Mesendoderm (in vitro differentiated cells): ENCODE results near the gene ALOXE3.

ENCODE experiments used
- DNase-seq: peaks from one replicate; pipeline ENCODE4 v3.0.0; 2013
- H2AK5ac ChIP-seq: 2 replicates; pipeline ENCODE4 v1.6.1; 2013; ENCODE audit warnings: low read length, inconsistent platforms
- H2BK120ac ChIP-seq: 2 replicates; pipeline ENCODE4 v1.6.1; 2013; ENCODE audit warnings: low read depth, mild to moderate bottlenecking, low read length, moderate library complexity, mixed read lengths
- H2BK15ac ChIP-seq: replicated peaks from 2 replicates; pipeline ENCODE4 v1.6.1; 2013; ENCODE audit warnings: low read depth, mild to moderate bottlenecking, moderate library complexity
- H2BK5ac ChIP-seq: 2 replicates; pipeline ENCODE4 v1.6.1; 2013; ENCODE audit warnings: low read length, inconsistent platforms
- H3K18ac ChIP-seq: 2 replicates; pipeline ENCODE4 v1.6.1; 2013; ENCODE audit warnings: mild to moderate bottlenecking, low read length, mixed read lengths
- H3K23ac ChIP-seq: one replicate; pipeline ENCODE4 v1.6.1; 2013; ENCODE audit warnings: low read length
- H3K27ac ChIP-seq: 2 replicates; pipeline ENCODE4 v1.5.1; 2013; ENCODE audit warnings: low read depth, mild to moderate bottlenecking, inconsistent platforms, low read length, moderate library complexity
- H3K27me3 ChIP-seq: 2 replicates; pipeline ENCODE4 v1.6.1; 2013; ENCODE audit warnings: low read length, control low read depth, mild to moderate bottlenecking, inconsistent platforms; ENCODE audit not compliant: insufficient read depth, poor library complexity
- H3K36me3 ChIP-seq: 2 replicates; pipeline ENCODE4 v1.6.1; 2013; ENCODE audit warnings: low read length, inconsistent platforms; ENCODE audit not compliant: control insufficient read depth, insufficient read depth
- H3K4ac ChIP-seq: one replicate; pipeline ENCODE4 v1.6.1; 2013; ENCODE audit warnings: low read depth, mild to moderate bottlenecking, low read length, moderate library complexity
- H3K4me1 ChIP-seq: 2 replicates; pipeline ENCODE4 v1.6.1; 2013; ENCODE audit warnings: low read depth, low read length, inconsistent platforms; ENCODE audit not compliant: control insufficient read depth
- H3K4me2 ChIP-seq: 2 replicates; pipeline ENCODE4 v1.6.1; 2013; ENCODE audit warnings: low read length
- H3K4me3 ChIP-seq: 2 replicates; pipeline ENCODE4 v1.5.1; 2013; ENCODE audit warnings: mild to moderate bottlenecking, low read length
- H3K56ac ChIP-seq: one replicate; pipeline ENCODE4 v1.6.1; 2013; ENCODE audit warnings: low read length
- H3K79me1 ChIP-seq: 2 replicates; pipeline ENCODE4 v1.6.1; 2013; ENCODE audit warnings: low read length, inconsistent platforms
- H3K79me2 ChIP-seq: 2 replicates; pipeline ENCODE4 v1.6.1; 2013; ENCODE audit warnings: mild to moderate bottlenecking, low read length; ENCODE audit not compliant: control insufficient read depth, insufficient read depth
- H3K9ac ChIP-seq: 2 replicates; pipeline ENCODE4 v1.6.1; 2013; ENCODE audit warnings: low read length, inconsistent platforms
- H4K5ac ChIP-seq: one replicate; pipeline ENCODE4 v1.6.1; 2013; ENCODE audit warnings: low read length
- H4K8ac ChIP-seq: one replicate; pipeline ENCODE4 v1.6.1; 2013; ENCODE audit warnings: low read depth, mild to moderate bottlenecking, control low read depth, low read length, moderate library complexity
- WGBS: extraction: QIAGEN DNeasy Blood & Tissue Kit; methylation state at CpG from one replicate; pipeline ENCODE4 v1.1.7; 2013; ENCODE audit warnings: low lambda C conversion rate, missing lambda C conversion rate; ENCODE audit not compliant: insufficient coverage; ENCODE audit errors: extremely low coverage; 5-methylcytosine and 5-hydroxymethylcytosine counted together

The ALOXE3 gene

DNA sequence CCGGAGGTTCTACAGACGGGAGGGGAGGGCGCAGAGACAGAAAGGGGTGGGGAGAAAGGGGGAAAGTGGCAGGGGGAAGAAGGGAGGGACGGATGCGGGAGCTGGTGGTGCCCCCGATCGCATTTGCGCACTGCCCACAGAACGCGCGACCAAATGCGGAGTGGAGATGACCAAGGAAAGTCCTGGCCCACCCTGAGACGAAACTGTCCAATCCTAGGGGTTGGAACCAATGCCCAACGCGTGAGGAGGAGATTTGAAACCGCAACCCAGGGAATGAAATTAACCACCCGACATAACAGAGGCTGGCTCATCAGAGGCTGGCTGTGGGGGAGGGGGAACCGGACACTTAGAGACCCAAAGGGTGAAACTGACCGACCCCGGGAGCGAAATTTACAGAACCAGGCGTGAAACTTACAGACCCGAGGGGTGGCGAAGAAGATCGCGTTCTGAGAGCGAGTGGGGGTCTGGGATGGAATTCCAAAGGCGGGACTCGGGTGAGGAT is 4.2 kb upstream of the ALOXE3 start:
- no peak overlapping the region for H2BK120ac ChIP-seq
- no peak overlapping the region for H4K8ac ChIP-seq
- no peak overlapping the region for H3K27ac ChIP-seq
- H3K18ac ChIP-seq, result no peak overlapping the region
- H2AK5ac ChIP-seq, result no peak overlapping the region
- peaks cover 4% of the 10 kb centered on the region for H3K4me1 ChIP-seq
- peaks cover 19% of the 10 kb centered on the region for H3K27me3 ChIP-seq
- no peaks in the 10 kb centered on the region for H3K79me1 ChIP-seq
- H3K36me3 ChIP-seq, result no peaks in the 10 kb centered on the region
- H3K4ac ChIP-seq, result no peak overlapping the region
- H2BK15ac ChIP-seq, result no peak overlapping the region
- no peaks in the 10 kb centered on the region for H3K79me2 ChIP-seq
- H4K5ac ChIP-seq, result no peak overlapping the region
- H3K4me3 ChIP-seq, result peak overlapping the region; percentile 39
- H3K56ac ChIP-seq, result peak overlapping the region; percentile 1
- WGBS, result no CpG with 5 or more reads among the region's 29 CpGs
- no peak overlapping the region for H3K23ac ChIP-seq
- peak; percentile 42 for DNase-seq
- no peak overlapping the region for H2BK5ac ChIP-seq
- peak overlapping the region; percentile 62 for H3K9ac ChIP-seq
- peak overlapping the region; percentile 22 for H3K4me2 ChIP-seq

DNA sequence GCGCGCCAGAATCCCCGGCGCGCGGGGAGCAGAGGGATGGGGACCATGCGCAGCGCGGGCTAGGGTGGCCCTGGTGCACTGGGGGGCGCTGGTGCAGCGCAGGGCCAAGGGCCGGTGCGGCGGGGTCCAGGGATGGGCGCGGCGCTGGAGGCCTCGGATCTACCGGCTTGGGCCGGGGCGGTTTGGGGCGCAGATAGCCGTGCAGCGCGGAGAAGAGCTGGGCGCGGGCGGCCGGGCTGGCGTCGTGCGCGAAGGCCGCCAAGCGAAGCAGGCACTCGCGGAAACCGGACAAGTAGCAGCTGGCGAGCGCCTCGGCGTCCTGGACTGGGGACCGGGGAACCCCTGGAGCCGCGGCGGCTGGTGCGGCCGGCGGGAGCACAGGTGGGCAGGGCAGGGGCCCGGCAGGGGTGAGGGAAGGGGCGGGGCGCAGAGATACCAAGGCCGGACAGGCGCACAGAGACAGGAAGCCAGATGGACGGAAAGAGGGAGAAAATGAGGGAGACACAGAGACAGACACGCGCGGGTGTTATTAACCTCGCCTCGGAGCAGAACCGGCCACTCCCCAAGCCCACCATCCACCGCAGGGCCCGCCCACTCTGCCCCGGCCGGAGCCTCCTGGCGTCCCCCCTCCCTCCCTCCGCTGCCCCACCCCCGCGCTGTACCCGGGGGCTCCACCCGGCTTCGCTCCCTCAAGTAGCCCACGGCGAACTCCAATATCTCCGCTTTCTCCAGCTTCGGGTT is 3.5 kb upstream of the ALOXE3 start:
- Histone ChIP-seq H2BK15ac (no peak overlapping the region), H3K79me1 (no peaks in the 10 kb centered on the region), H3K36me3 (no peaks in the 10 kb centered on the region), H3K23ac (no peak overlapping the region), H4K5ac (no peak overlapping the region), H3K18ac (no peak overlapping the region), H3K4me2 (peak overlapping the region; percentile 72), H3K79me2 (no peaks in the 10 kb centered on the region), H3K4me1 (peaks cover 4% of the 10 kb centered on the region), H2BK120ac (no peak overlapping the region), H3K27ac (no peak overlapping the region), H3K4ac (no peak overlapping the region), H2BK5ac (no peak overlapping the region), H4K8ac (no peak overlapping the region), H3K9ac (peak overlapping the region; percentile 37), H3K27me3 (peaks cover 21% of the 10 kb centered on the region), H3K4me3 (peak overlapping the region; percentile 39), H2AK5ac (no peak overlapping the region), H3K56ac (peak overlapping the region; percentile 61)
- WGBS, result no CpG with 5 or more reads among the region's 76 CpGs
- DNase-seq, result peak; percentile 70

DNA sequence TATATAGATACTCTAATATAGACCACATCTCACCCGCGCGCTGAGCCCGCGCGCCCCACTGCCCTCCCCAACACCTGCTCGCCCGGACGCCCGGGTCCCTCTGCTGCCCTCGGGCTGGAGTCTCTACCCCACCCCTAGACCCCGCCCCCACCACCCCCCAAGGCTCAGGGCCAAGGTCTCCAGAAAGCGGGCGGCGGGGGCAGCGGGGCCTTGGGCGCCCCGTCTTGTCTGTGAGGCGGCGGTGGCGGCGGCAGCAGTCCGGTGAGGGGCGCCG is 3.0 kb upstream of the ALOXE3 start:
- Histone ChIP-seq H3K56ac (no peak overlapping the region), H3K23ac (no peak overlapping the region), H2AK5ac (no peak overlapping the region), H2BK15ac (no peak overlapping the region), H3K36me3 (no peaks in the 10 kb centered on the region), H3K4ac (no peak overlapping the region), H2BK5ac (no peak overlapping the region), H3K27me3 (peaks cover 26% of the 10 kb centered on the region), H3K4me2 (peak overlapping the region; percentile 83), H3K18ac (no peak overlapping the region), H3K27ac (no peak overlapping the region), H3K79me2 (no peaks in the 10 kb centered on the region), H4K8ac (no peak overlapping the region), H4K5ac (no peak overlapping the region), H2BK120ac (no peak overlapping the region), H3K4me1 (peaks cover 4% of the 10 kb centered on the region), H3K4me3 (no peak overlapping the region), H3K79me1 (no peaks in the 10 kb centered on the region), H3K9ac (no peak overlapping the region)
- WGBS, result no CpG with 5 or more reads among the region's 25 CpGs
- DNase-seq, result no peak

DNA sequence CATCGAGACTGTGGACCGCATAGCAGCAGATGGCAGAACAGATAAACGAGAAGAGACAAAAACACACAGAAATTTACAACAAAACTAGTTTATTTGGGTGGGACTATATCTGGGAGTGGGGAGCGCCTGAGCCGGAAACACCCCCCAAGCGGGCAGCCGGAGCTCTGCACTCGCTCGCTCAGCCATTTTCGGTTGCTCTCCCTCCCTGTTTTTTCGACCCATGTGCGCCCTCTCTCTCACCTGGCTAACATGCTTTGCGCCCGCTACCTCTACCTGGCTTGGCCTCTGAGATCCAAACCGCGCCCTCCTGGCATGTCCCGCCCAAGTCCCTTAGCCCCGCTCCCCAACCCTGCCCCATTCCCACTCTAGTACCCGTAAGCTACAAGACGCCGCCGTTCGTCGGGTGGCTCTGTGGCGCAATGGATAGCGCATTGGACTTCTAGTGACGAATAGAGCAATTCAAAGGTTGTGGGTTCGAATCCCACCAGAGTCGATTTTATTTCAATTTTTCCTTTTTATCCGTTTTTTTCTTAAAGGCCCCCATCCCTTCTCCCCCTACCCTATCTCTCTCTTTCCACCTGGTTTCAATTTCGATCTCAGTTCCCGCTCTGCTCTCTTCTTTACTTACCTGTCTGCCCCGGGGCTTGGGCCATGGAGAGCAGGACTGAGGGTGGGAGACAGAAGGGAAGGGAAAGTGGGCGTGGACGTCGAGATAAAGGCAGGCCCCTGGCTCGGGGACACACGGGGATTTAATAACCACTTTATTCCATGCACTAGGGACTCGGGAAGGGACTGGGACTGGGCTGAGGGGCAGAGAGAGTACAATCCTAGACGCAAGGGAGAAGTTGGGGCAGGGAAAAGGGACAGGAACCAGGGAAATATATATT is 2.4 kb upstream of the ALOXE3 start:
- H3K27ac ChIP-seq, result no peak overlapping the region
- peaks cover 31% of the 10 kb centered on the region for H3K27me3 ChIP-seq
- peak; percentile 93 for DNase-seq

DNA sequence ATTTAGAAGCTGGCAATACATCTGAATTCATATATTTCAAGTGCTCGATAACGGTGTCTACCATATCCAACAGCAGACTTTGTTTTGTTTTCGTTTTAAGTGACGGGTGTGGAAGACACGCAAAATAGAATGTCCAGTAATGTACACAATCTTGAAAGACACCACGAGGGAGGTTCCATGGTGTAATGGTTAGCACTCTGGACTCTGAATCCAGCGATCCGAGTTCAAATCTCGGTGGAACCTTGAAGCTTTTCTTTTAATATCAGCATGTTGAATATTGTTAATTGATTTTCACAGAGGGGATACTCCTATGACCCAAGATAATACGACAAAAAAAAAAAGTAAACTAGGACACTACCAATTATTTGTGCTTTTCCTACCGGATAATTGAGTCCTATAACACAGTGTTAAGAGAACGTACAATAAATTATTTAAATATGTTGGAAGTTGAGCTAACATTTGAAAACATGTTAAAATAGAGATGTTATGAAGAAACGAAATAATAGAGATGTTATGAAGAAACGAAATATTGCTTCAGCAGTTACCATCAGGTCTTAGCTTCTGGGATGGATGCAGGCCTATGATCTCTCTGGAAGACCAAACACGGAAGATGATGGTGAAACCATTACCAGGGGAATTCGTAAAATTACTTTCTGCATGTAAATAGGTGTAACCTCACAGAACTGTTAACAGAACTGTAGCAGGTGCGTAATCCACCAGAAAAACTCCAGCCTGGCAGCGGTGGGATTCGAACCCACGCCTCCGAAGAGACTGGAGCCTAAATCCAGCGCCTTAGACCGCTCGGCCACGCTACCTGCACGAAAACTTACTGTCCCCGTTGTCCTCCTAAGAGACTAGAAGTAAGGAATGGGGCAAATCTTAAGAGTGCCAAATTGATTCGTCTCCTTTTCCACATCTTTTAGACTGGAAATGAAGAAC is 1.5 kb upstream of the ALOXE3 start:
- H3K18ac ChIP-seq, result no peak overlapping the region
- H3K4me2 ChIP-seq, result peak overlapping the region; percentile 45
- H3K9ac ChIP-seq, result peak overlapping the region; percentile 36
- no CpG with 5 or more reads among the region's 28 CpGs for WGBS
- no peak overlapping the region for H2BK5ac ChIP-seq
- H2AK5ac ChIP-seq, result no peak overlapping the region
- DNase-seq, result peak; percentile 96
- peak overlapping the region; percentile 22 for H3K4me3 ChIP-seq
- H4K5ac ChIP-seq, result no peak overlapping the region
- no peaks in the 10 kb centered on the region for H3K36me3 ChIP-seq
- H2BK120ac ChIP-seq, result no peak overlapping the region
- H3K27me3 ChIP-seq, result peaks cover 32% of the 10 kb centered on the region
- H2BK15ac ChIP-seq, result no peak overlapping the region
- H3K27ac ChIP-seq, result no peak overlapping the region
- H3K23ac ChIP-seq, result no peak overlapping the region
- H3K79me2 ChIP-seq, result no peaks in the 10 kb centered on the region
- H3K4me1 ChIP-seq, result peaks cover under 1% of the 10 kb centered on the region
- H3K56ac ChIP-seq, result peak overlapping the region; percentile 38
- H4K8ac ChIP-seq, result no peak overlapping the region
- H3K4ac ChIP-seq, result no peak overlapping the region
- no peaks in the 10 kb centered on the region for H3K79me1 ChIP-seq

More for the DNA sequence above, 2.4 kb upstream of the ALOXE3 start:
- Histone ChIP-seq H3K56ac (peak overlapping the region; percentile 38), H3K79me1 (no peaks in the 10 kb centered on the region), H3K4me3 (peak overlapping the region; percentile 22), H2BK5ac (no peak overlapping the region), H3K36me3 (no peaks in the 10 kb centered on the region), H2AK5ac (no peak overlapping the region), H2BK120ac (no peak overlapping the region), H3K23ac (no peak overlapping the region), H3K9ac (peak overlapping the region; percentile 39), H2BK15ac (no peak overlapping the region), H4K5ac (no peak overlapping the region), H3K18ac (no peak overlapping the region), H4K8ac (no peak overlapping the region), H3K4me2 (peak overlapping the region; percentile 83), H3K4me1 (peaks cover 4% of the 10 kb centered on the region), H3K79me2 (no peaks in the 10 kb centered on the region), H3K4ac (no peak overlapping the region)
- no CpG with 5 or more reads among the region's 40 CpGs for WGBS
